AG08395 (cell line): Measurements from ENCODE around the gene SPSB2.
"Not testable (repeated sequence)": the region's sequence is repeated elsewhere in the genome, so short reads cannot be mapped to it uniquely, and the experiment has no call there.

Experiments used
- DNase-seq: peaks from one replicate; pipeline ENCODE4 v3.0.0; 2012; ENCODE audit warnings: mixed read lengths, low spot score

Gene SPSB2

GRCh38 chr12:6871052-6871957 is 1.8 kb downstream of the SPSB2 start:
- no peak for DNase-seq

- not testable (repeated sequence) for DNase-seq
These were observed 2.8 kb downstream of the SPSB2 start for GRCh38 chr12:6870304-6870703.

- DNase-seq, result peak; percentile 67
These were observed 3.8 kb downstream of the SPSB2 start for GRCh38 chr12:6869049-6870021.

- no peak for DNase-seq
These were observed 4.7 kb downstream of the SPSB2 start for GRCh38 chr12:6868211-6869048.

- DNase-seq, result peak; percentile 95
These were observed 5.5 kb downstream of the SPSB2 start, which contains the start of gene TPI1 for GRCh38 chr12:6867413-6868210. TSS of gene TPI1 (plus strand) at chr12:6867531. CDS start at chr12:6867567, 36 bp downstream.

- DNase-seq, result no peak
These were observed 6.1 kb downstream of the SPSB2 start for GRCh38 chr12:6866920-6867412.

- no peak for DNase-seq
These were observed 6.8 kb downstream of the SPSB2 start for GRCh38 chr12:6866163-6866919.

- DNase-seq, result not testable (repeated sequence)
These were observed 7.8 kb downstream of the SPSB2 start for GRCh38 chr12:6865307-6865706.

GRCh38 chr12:6863586-6864321 is 9.3 kb downstream of the SPSB2 start:
- peak; percentile 19 for DNase-seq

- no peak for DNase-seq
These were observed 10.1 kb downstream of the SPSB2 start for GRCh38 chr12:6863033-6863432.

- no peak for DNase-seq
These were observed 11.7 kb downstream of the SPSB2 start for GRCh38 chr12:6861391-6861790.

GRCh38 chr12:6860942-6861341 is 12.2 kb downstream of the SPSB2 start:
- no peak for DNase-seq

GRCh38 chr12:6860116-6860515 is 13.0 kb downstream of the SPSB2 start:
- DNase-seq, result no peak

- no peak for DNase-seq
These were observed 14.3 kb downstream of the SPSB2 start for GRCh38 chr12:6858799-6859198.

- DNase-seq, result no peak
These were observed 17.8 kb downstream of the SPSB2 start for GRCh38 chr12:6855322-6855721.

GRCh38 chr12:6854036-6854435 is 19.1 kb downstream of the SPSB2 start:
- no peak for DNase-seq

GRCh38 chr12:6853626-6854025 is 19.5 kb downstream of the SPSB2 start:
- DNase-seq, result no peak

GRCh38 chr12:6852651-6853354 is 20.3 kb downstream of the SPSB2 start:
- peak; percentile 75 for DNase-seq
